ENCODE measurements around the gene METTL16.
"Not testable (repeated sequence)": the region's sequence is repeated elsewhere in the genome, so short reads cannot be mapped to it uniquely, and the experiment has no call there.

METTL16 gene

GRCh38 chr17:2500446-2500845, 11.2 kb downstream of the METTL16 start:
- DNase-seq, result no peak

GRCh38 chr17:2489286-2489685, 22.4 kb downstream of the METTL16 start:
- DNase-seq, result not testable (repeated sequence)

GRCh38 chr17:2487306-2487705, 24.4 kb downstream of the METTL16 start:
- no peak for DNase-seq

GRCh38 chr17:2486709-2487108, 25.0 kb downstream of the METTL16 start:
- DNase-seq, result not testable (repeated sequence)

GRCh38 chr17:2485970-2486369, 25.7 kb downstream of the METTL16 start:
- no peak for DNase-seq

GRCh38 chr17:2485543-2485942, 26.1 kb downstream of the METTL16 start:
- no peak for DNase-seq

GRCh38 chr17:2484876-2485275, 26.8 kb downstream of the METTL16 start:
- DNase-seq, result no peak

- DNase-seq, result no peak
Measured at GRCh38 chr17:2483084-2483483, 28.6 kb downstream of the METTL16 start.

- DNase-seq, result no peak
Measured at GRCh38 chr17:2482218-2482617, 29.5 kb downstream of the METTL16 start.

- no peak for DNase-seq
Measured at GRCh38 chr17:2481760-2482159, 29.9 kb downstream of the METTL16 start.

GRCh38 chr17:2478458-2478857, 33.2 kb downstream of the METTL16 start:
- no peak for DNase-seq

GRCh38 chr17:2475056-2475455, 36.6 kb downstream of the METTL16 start:
- DNase-seq, result no peak

GRCh38 chr17:2474371-2474770, 37.3 kb downstream of the METTL16 start:
- no peak for DNase-seq

- DNase-seq, result no peak
Measured at GRCh38 chr17:2468270-2468669, 43.4 kb downstream of the METTL16 start.

- DNase-seq, result no peak
Measured at GRCh38 chr17:2466931-2467330, 44.8 kb downstream of the METTL16 start.

- no peak for DNase-seq
Measured at GRCh38 chr17:2462481-2462880, 49.2 kb downstream of the METTL16 start.

GRCh38 chr17:2459917-2460271, 51.8 kb downstream of the METTL16 start:
- no peak for DNase-seq

- DNase-seq, result no peak
Measured at GRCh38 chr17:2457913-2458312, 53.8 kb downstream of the METTL16 start.

- no peak for DNase-seq
Measured at GRCh38 chr17:2456475-2456874, 55.2 kb downstream of the METTL16 start.

- DNase-seq, result no peak
Measured at GRCh38 chr17:2455956-2456355, 55.7 kb downstream of the METTL16 start.

- no peak for DNase-seq
Measured at GRCh38 chr17:2453866-2454265, 57.8 kb downstream of the METTL16 start.

GRCh38 chr17:2453325-2453724, 58.4 kb downstream of the METTL16 start:
- no peak for DNase-seq

GRCh38 chr17:2452216-2452750, 59.4 kb downstream of the METTL16 start:
- DNase-seq, result no peak

- DNase-seq, result no peak
Measured at GRCh38 chr17:2450016-2450650, 61.6 kb downstream of the METTL16 start.

- no peak for DNase-seq
Measured at GRCh38 chr17:2449486-2449885, 62.2 kb downstream of the METTL16 start.

All from cortex of kidney (tissue), 1 donor.